Choroid plexus epithelial cell (primary cell): Measurements from ENCODE around the gene STEAP3.

ENCODE experiments used
- DNase-seq: peaks from one replicate; pipeline ENCODE4 v3.0.0-alpha.2; 2010; ENCODE audit warnings: low read depth
- H3K4me3 ChIP-seq: 2 replicates; pipeline ENCODE4 v1.5.1; 2011; ENCODE audit warnings: low read depth, mild to moderate bottlenecking, control low read depth, low read length, moderate library complexity
- TF ChIP-seq, protein P1 (sequence below): conservative IDR thresholded peaks from 2 replicates; pipeline ENCODE4 v1.5.1; 2011; ENCODE audit warnings: low read depth, mild to moderate bottlenecking, control low read depth, inconsistent platforms, low read length, moderate library complexity

STEAP3 gene

DNA sequence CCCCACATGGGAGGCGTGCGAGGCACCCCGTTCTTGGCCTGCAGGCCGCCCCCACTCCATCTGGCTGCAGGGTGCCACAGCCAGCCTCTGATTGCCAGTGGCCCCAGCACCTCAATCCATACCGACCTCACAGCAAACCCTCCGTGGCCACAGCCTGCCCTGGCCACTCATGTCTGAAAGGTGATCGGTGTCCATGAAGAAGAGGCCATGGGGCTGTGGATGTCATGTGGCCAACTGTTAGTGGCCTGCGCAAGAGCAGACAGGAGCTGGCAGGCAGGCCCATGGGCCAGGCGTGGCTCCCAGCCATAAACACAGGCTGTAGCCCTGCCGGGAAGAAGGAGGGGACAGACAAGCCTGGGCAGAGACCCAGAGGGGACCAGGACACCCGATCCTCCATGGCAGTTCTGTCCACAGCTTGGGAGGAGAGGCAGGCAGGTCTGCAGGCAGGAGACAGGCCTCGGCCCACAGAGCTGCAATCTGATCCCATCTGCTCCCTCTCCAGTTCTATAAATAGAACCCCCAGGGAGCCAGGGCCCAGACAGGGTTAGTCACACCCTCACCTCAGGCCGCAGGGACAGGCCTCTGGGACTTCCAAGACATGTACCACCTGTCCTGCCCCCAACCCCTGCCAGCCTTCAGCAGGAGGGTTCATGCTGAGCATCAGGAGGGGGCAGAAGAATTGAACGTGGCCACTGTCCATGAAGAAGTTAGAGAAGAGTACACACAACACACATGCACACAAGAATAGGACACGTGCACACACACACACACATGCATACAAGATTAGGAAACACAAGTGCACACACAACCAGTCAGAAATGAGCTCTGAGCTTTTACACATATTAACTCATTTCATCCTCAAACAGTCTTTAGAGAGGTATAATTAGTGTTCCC is 16.9 kb downstream of the STEAP3 start:
- TF ChIP-seq, protein P1, sequence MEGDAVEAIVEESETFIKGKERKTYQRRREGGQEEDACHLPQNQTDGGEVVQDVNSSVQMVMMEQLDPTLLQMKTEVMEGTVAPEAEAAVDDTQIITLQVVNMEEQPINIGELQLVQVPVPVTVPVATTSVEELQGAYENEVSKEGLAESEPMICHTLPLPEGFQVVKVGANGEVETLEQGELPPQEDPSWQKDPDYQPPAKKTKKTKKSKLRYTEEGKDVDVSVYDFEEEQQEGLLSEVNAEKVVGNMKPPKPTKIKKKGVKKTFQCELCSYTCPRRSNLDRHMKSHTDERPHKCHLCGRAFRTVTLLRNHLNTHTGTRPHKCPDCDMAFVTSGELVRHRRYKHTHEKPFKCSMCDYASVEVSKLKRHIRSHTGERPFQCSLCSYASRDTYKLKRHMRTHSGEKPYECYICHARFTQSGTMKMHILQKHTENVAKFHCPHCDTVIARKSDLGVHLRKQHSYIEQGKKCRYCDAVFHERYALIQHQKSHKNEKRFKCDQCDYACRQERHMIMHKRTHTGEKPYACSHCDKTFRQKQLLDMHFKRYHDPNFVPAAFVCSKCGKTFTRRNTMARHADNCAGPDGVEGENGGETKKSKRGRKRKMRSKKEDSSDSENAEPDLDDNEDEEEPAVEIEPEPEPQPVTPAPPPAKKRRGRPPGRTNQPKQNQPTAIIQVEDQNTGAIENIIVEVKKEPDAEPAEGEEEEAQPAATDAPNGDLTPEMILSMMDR: no peak
- no peak overlapping the region for H3K4me3 ChIP-seq
- peak; percentile 86 for DNase-seq

DNA sequence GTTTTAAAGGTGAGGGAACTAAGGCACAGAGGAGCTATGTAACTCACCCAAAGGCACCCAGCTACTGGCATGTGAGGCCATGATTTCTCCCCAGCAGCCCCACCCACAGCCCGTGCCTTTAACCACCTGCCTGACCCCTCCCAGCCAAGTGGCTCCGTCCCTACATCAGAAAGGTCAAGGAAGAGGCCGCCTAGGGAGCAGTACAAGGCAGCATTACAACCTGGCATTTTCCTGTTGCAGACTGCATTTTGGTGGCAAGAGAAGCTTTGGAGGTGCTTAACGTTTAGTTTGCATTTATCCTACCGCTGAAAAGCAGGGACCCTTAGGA is 17.5 kb downstream of the STEAP3 start:
- no peak for DNase-seq
- H3K4me3 ChIP-seq: no peak overlapping the region
- TF ChIP-seq, protein P1: no peak

DNA sequence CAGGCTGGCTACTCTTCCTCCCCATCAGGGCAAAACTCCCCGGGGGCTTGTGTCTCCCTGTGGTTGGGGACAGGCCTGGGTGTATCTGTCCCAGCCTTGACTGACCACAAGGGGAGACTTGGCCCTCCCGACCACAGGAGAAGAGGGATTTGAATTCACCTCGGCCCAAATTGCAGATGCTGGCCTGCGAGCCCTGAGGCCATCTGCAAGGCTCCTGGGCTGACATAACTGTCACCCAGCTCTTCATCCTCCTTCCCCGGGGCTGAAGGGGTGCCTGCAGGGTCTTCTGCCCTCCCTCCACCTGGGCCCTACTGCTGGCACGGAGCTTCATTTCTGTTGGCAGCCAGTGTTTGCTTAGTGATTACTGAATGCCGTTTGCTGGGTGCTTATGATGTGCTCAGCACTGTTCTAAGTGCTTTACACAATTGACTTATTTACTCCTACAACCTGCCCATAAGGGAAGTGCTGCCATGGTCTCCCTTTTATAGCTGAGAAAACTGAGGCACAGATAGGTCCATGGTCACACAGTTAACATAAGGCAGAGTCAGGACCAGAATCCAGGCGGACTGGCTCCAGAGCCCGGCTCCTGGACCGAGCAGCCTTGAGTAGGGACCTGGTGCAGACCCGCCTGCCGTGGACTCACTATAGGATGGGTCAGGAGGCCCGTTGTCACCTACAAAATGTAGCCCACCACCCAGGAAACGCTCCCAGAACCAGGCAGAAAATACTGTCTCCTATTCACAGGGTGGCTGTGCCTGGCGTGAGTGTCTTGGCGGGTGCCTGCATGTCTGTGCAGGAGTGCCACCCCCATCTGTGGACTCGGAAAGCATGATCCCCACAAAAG is 18.9 kb downstream of the STEAP3 start:
- DNase-seq: no peak
- no peak overlapping the region for H3K4me3 ChIP-seq
- TF ChIP-seq, protein P1: no peak

DNA sequence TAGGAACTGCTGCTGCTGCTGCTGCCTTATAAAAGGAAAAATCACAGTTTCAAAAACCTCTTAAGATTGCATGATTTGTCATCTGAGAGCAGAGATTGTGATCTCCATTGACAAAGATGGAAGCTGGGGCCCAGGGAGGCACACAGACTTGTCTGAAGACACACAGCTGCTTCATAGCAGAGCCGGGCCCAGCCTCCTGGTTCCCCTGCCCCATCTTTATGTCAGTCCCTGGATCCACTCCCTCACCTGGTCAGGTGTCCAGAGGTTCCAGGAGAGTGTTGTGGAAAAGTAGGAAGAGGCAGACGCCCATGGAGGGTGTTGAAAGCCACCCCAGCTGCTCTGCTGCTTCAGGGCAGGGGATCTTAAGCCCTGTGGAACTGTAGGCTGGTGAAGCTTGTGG is 20.0 kb downstream of the STEAP3 start:
- no peak overlapping the region for H3K4me3 ChIP-seq
- DNase-seq: no peak
- TF ChIP-seq, protein P1: no peak

DNA sequence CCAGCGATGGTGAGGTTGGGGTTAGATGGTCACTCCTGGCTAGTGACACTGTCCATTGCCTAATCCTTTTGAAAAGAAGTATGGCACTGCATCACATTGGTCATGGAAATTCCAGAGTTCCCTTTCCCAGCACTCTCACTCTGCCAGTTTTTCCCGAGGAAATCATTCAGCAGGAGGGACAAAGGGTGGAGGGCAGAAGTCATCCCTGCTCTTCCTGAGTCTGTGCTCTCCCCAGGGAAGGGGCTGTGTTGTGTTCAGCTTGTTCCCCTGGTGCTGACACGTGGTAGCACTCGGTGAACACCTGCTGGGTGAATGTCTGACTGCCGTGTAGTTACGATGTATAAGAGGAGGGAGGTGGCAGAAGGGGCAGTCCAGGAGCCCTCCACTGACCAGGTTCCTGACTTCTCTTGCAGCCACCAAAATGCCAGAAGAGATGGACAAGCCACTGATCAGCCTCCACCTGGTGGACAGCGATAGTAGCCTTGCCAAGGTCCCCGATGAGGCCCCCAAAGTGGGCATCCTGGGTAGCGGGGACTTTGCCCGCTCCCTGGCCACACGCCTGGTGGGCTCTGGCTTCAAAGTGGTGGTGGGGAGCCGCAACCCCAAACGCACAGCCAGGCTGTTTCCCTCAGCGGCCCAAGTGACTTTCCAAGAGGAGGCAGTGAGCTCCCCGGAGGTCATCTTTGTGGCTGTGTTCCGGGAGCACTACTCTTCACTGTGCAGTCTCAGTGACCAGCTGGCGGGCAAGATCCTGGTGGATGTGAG is 21.6 kb downstream of the STEAP3 start:
- no peak overlapping the region for H3K4me3 ChIP-seq
- no peak for DNase-seq
- TF ChIP-seq, protein P1: no peak

DNA sequence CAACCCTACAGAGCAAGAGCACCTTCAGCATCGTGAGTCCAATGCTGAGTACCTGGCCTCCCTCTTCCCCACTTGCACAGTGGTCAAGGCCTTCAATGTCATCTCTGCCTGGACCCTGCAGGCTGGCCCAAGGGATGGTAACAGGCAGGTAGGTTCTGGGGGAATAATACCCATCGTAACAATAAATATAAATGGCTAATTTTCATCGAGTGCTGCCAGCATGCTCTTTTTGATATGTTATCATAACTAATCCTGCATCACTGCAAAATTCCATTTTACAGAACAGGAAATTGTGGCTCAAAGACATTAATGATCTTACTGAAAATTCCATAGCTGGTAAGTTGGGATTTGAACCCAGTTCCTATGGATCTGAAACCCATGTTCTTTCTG is 22.2 kb downstream of the STEAP3 start:
- TF ChIP-seq, protein P1: no peak
- DNase-seq: no peak

More for the DNA sequence above, 22.2 kb downstream of the STEAP3 start:
- no peak overlapping the region for H3K4me3 ChIP-seq
